ENCODE data around the gene NMNAT3. TPM values are rescaled to one million over a fixed set of nuclear protein-coding genes. Genes with fewer than 3 reads are reported as not detected.

The NMNAT3 gene
- total and polyA plus RNA-seq, 4 donors = 1.9 to 19.7 (median 2.9) TPM

- no peaks in the 10 kb centered on the region for H3K9me3 ChIP-seq (ENCODE audit: control insufficient read depth in 4 of 4, low read length in 3 of 4)
- no peak overlapping the region for H3K9ac ChIP-seq (ENCODE audit: low read depth in 1 of 2, low read length in 2 of 2)
- 88% methylated on average over 3 of the region's 3 CpGs for WGBS
- no peaks in the 10 kb centered on the region for H3K27me3 ChIP-seq (ENCODE audit: control insufficient read depth in 4 of 4, insufficient read depth in 4 of 4, low read length in 3 of 4)
- DNase-seq (ENCODE audit: low spot score) = no peak
- no peaks in the 10 kb centered on the region for H3K36me3 ChIP-seq (ENCODE audit: control insufficient read depth in 4 of 4, insufficient read depth in 3 of 4, low read depth in 1 of 4, low read length in 3 of 4)
- H3K4me1 ChIP-seq (ENCODE audit: control insufficient read depth in 4 of 4, insufficient read depth in 4 of 4, low read length in 3 of 4) = no peaks in the 10 kb centered on the region
- H3K27ac ChIP-seq (ENCODE audit: low read depth in 1 of 2, low read length in 2 of 2) = no peak overlapping the region
- no peak for TF ChIP-seq JUND (IDR thresholded peaks at IDR 0.05)
- TF ChIP-seq GABPA (IDR thresholded peaks at IDR 0.05 in 1 of 2, conservative IDR thresholded peaks at IDR 0.05 in 1 of 2) = no peak
- TF ChIP-seq ZBTB33 (IDR thresholded peaks at IDR 0.05) = no peak
- TF ChIP-seq TAF1 (conservative IDR thresholded peaks at IDR 0.05) = no peak
- no peak for TF ChIP-seq YY1 (IDR thresholded peaks at IDR 0.05)
- TF ChIP-seq MAX (IDR thresholded peaks at IDR 0.05) = no peak
- TF ChIP-seq RXRA (IDR thresholded peaks at IDR 0.05) = no peak
- TF ChIP-seq ATF3 (IDR thresholded peaks at IDR 0.05) = no peak
- no peak for TF ChIP-seq CTCF (IDR thresholded peaks at IDR 0.05; ENCODE audit: low read depth, low read length, missing input control)
- TF ChIP-seq SP1 (IDR thresholded peaks at IDR 0.05) = no peak
- no peak for TF ChIP-seq REST (IDR thresholded peaks at IDR 0.05)
- TF ChIP-seq FOXA1 (IDR thresholded peaks at IDR 0.05) = no peak
- TF ChIP-seq HNF4G (IDR thresholded peaks at IDR 0.05) = no peak
- TF ChIP-seq RAD21 (IDR thresholded peaks at IDR 0.05) = no peak
- no peak for TF ChIP-seq FOXA2 (IDR thresholded peaks at IDR 0.05)
- TF ChIP-seq NR2F2 (IDR thresholded peaks at IDR 0.05) = no peak
- no peak overlapping the region for H3K4me3 ChIP-seq (ENCODE audit: low read depth in 1 of 3, low read length in 3 of 3)
Observed at GRCh38 chr3:139557041-139557440, 120.7 kb downstream of the NMNAT3 start.

GRCh38 chr3:139555249-139555648 lies 122.5 kb downstream of the NMNAT3 start:
- no peak overlapping the region for H3K4me3 ChIP-seq (ENCODE audit: low read depth in 1 of 3, low read length in 3 of 3)
- DNase-seq (ENCODE audit: low spot score) = no peak
- no peak overlapping the region for H3K9ac ChIP-seq (ENCODE audit: low read depth in 1 of 2, low read length in 2 of 2)
- no peaks in the 10 kb centered on the region for H3K36me3 ChIP-seq (ENCODE audit: control insufficient read depth in 4 of 4, insufficient read depth in 3 of 4, low read depth in 1 of 4, low read length in 3 of 4)
- H3K27ac ChIP-seq (ENCODE audit: low read depth in 1 of 2, low read length in 2 of 2) = no peak overlapping the region
- no peaks in the 10 kb centered on the region for H3K27me3 ChIP-seq (ENCODE audit: control insufficient read depth in 4 of 4, insufficient read depth in 4 of 4, low read length in 3 of 4)
- H3K9me3 ChIP-seq (ENCODE audit: control insufficient read depth in 4 of 4, low read length in 3 of 4) = no peaks in the 10 kb centered on the region
- no peaks in the 10 kb centered on the region for H3K4me1 ChIP-seq (ENCODE audit: control insufficient read depth in 4 of 4, insufficient read depth in 4 of 4, low read length in 3 of 4)
- WGBS = 95% methylated on average over 2 of the region's 2 CpGs
- TF ChIP-seq YY1 (IDR thresholded peaks at IDR 0.05) (no peak), CTCF (IDR thresholded peaks at IDR 0.05; ENCODE audit: low read depth, low read length, missing input control) (no peak), FOXA2 (IDR thresholded peaks at IDR 0.05) (no peak), HNF4A (conservative IDR thresholded peaks at IDR 0.05) (no peak), REST (IDR thresholded peaks at IDR 0.05) (no peak), HNF4G (IDR thresholded peaks at IDR 0.05) (no peak), MAX (IDR thresholded peaks at IDR 0.05) (no peak), RXRA (IDR thresholded peaks at IDR 0.05) (no peak), FOXA1 (IDR thresholded peaks at IDR 0.05) (no peak), ATF3 (IDR thresholded peaks at IDR 0.05) (no peak), SP1 (IDR thresholded peaks at IDR 0.05) (no peak)
